ENCODE measurements around the gene ZXDC. TPM values are rescaled to one million over a fixed set of nuclear protein-coding genes. Genes with fewer than 3 reads are reported as not detected.

ZXDC gene
- total RNA-seq, 4 donors from 2014 or later: 16.0 to 34.5 (median 27.3) TPM

DNA sequence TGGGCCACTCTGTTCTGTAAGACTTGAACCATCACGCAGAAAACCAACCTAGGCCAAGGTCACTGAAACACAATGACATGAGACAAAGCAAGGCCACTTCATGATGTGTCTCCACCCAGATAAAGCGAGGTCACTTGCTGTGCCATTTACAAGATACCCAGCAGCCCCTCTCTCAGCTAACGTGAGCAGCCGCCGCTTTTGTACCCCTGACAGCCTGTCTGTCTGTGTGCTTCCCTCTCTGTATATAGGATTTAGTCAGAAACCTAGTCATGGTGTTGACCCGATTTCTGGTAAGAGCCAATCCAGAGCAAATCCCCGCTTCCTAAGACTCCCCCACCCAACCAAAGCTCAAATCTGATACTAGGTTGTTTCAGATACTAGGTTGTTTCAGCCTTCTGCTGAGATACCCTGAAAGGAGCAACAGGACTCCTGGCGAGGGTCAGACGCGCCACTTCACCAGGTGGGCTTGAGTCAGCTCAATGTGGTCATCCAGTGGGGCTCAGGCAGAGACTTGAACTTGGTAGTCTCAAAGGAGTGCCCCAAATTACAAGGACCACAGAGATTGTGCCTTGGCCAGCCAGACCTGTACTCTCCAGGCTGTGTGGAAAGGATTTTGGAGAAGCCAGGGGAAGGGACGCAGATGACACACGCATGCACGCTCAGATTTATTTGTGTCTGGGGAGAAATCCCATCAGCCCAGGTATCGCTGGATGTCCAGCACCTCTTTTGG is 3.1 kb upstream of the ZXDC start:
- intact Hi-C loops (cut with DNase I): no loop called here
- Histone ChIP-seq H3K4me3 (no peak overlapping the region), H3K27me3 (no peaks in the 10 kb centered on the region), H3K4me1 (peaks cover 18 to 24% (median 18%) of the 10 kb centered on the region in 3 donors), H3K27ac (no peak overlapping the region), H3K9me3 (no peaks in the 10 kb centered on the region), H3K36me3 (no peaks in the 10 kb centered on the region)
- TF ChIP-seq POLR2A (IDR thresholded peaks at IDR 0.05) (no peak), CTCF (IDR thresholded peaks at IDR 0.05) (no peak)
- no peak for DNase-seq
- WGBS, 2 donors: 89 to 95% methylated on average over 7 to 9 of the region's 14 CpGs

GRCh38 chr3:126477061-126477380 is 1.3 kb upstream of the ZXDC start:
- WGBS, 2 donors: 54 to 64% methylated on average over 4 of the region's 4 CpGs
- Histone ChIP-seq H3K4me1 (peaks cover 33 to 41% (median 34%) of the 10 kb centered on the region in 3 donors), H3K9me3 (no peaks in the 10 kb centered on the region), H3K4me3 (no peak overlapping the region), H3K27ac (peak overlapping the region in 1 of 4 donors; percentile 99), H3K27me3 (no peaks in the 10 kb centered on the region), H3K36me3 (no peaks in the 10 kb centered on the region)
- TF ChIP-seq POLR2A (IDR thresholded peaks at IDR 0.05) (no peak), CTCF (IDR thresholded peaks at IDR 0.05) (no peak)
- intact Hi-C loops (cut with DNase I): no loop called here
- no peak for DNase-seq

- Histone ChIP-seq H3K4me1 (peaks cover 35 to 47% (median 36%) of the 10 kb centered on the region in 3 donors), H3K9me3 (no peaks in the 10 kb centered on the region), H3K4me3 (peak overlapping the region; percentile 45 to 92 (median 68)), H3K36me3 (peaks cover 0 to 4% (median 0%) of the 10 kb centered on the region in 3 donors), H3K27ac (peak overlapping the region; percentile 86 to 99 (median 94)), H3K27me3 (no peaks in the 10 kb centered on the region)
- intact Hi-C loops (cut with DNase I): no loop called here
- 40 to 43% methylated on average over 17 to 25 of the region's 66 CpGs for WGBS, 2 donors
- TF ChIP-seq CTCF (IDR thresholded peaks at IDR 0.05): no peak
- TF ChIP-seq POLR2A (IDR thresholded peaks at IDR 0.05): no peak
- DNase-seq: peak; percentile 36
These were observed 722 bp upstream of the ZXDC start for GRCh38 chr3:126476166-126477060.

- peak overlapping the region; percentile 52 to 92 (median 72) for H3K4me3 ChIP-seq
- H3K4me1 ChIP-seq: peaks cover 35 to 50% (median 36%) of the 10 kb centered on the region in 3 donors
- H3K9me3 ChIP-seq: no peaks in the 10 kb centered on the region
- no peak for TF ChIP-seq POLR2A (IDR thresholded peaks at IDR 0.05)
- peak in 1 of 6 experiments; percentile 10 for TF ChIP-seq CTCF (IDR thresholded peaks at IDR 0.05)
- DNase-seq: peak; percentile 22
- no peaks in the 10 kb centered on the region for H3K27me3 ChIP-seq
- H3K27ac ChIP-seq: peak overlapping the region; percentile 89 to 99 (median 95)
- intact Hi-C loops (cut with DNase I): no loop called here
- H3K36me3 ChIP-seq: peaks cover 10 to 21% (median 16%) of the 10 kb centered on the region in 3 donors
- WGBS, 2 donors: 8 to 12% methylated on average over 13 to 40 of the region's 72 CpGs
These were observed 936 bp downstream of the ZXDC start for GRCh38 chr3:126474498-126475412.

Data from esophagus squamous epithelium (tissue), 5 donors.